HG02763 (cell line): ENCODE measurements around the gene SERPINF2.
A peak's percentile ranks its signal among the peaks of the same experiment; 100 is the strongest.
"Not testable (repeated sequence)": the region's sequence is repeated elsewhere in the genome, so short reads cannot be mapped to it uniquely, and the experiment has no call there.

ENCODE experiments used
- ATAC-seq: cut with Tn5 transposase; IDR thresholded peaks from one replicate; pipeline ENCODE4 v1.9.1; 2021; ENCODE audit warnings: mild to moderate bottlenecking, moderate library complexity; ENCODE audit not compliant: unreplicated experiment

Gene SERPINF2

GRCh38 chr17:1716076-1716911 is 26.4 kb upstream of the SERPINF2 start:
- ATAC-seq: peak; percentile 79

GRCh38 chr17:1716912-1717695 is 25.6 kb upstream of the SERPINF2 start:
- peak; percentile 35 for ATAC-seq

GRCh38 chr17:1718362-1719165 is 24.1 kb upstream of the SERPINF2 start:
- ATAC-seq: no peak

GRCh38 chr17:1720856-1721386 is 21.8 kb upstream of the SERPINF2 start:
- ATAC-seq: no peak

GRCh38 chr17:1722022-1722421 is 20.6 kb upstream of the SERPINF2 start:
- ATAC-seq: not testable (repeated sequence)

GRCh38 chr17:1724351-1724868 is 18.3 kb upstream of the SERPINF2 start, which contains the start of gene WDR81:
TSS of gene WDR81 (plus strand) at chr17:1724704. CDS start at chr17:1724960, 256 bp downstream.
- ATAC-seq: peak; percentile 61

GRCh38 chr17:1724869-1725641 is 17.6 kb upstream of the SERPINF2 start:
- ATAC-seq: peak; percentile 11

GRCh38 chr17:1725642-1726511 is 16.8 kb upstream of the SERPINF2 start:
- ATAC-seq: no peak

GRCh38 chr17:1726626-1727257 is 15.9 kb upstream of the SERPINF2 start:
- no peak for ATAC-seq

- ATAC-seq: no peak
Measured at GRCh38 chr17:1727258-1727789, 15.3 kb upstream of the SERPINF2 start.

GRCh38 chr17:1727876-1728630 is 14.6 kb upstream of the SERPINF2 start:
- no peak for ATAC-seq

- ATAC-seq: no peak
Measured at GRCh38 chr17:1729966-1730325, 12.7 kb upstream of the SERPINF2 start.

- ATAC-seq: no peak
Measured at GRCh38 chr17:1730326-1731193, 12.1 kb upstream of the SERPINF2 start.

GRCh38 chr17:1731194-1731506 is 11.5 kb upstream of the SERPINF2 start:
- ATAC-seq: no peak

GRCh38 chr17:1732241-1732832 is 10.3 kb upstream of the SERPINF2 start:
- ATAC-seq: no peak

- no peak for ATAC-seq
Measured at GRCh38 chr17:1732833-1733321, 9.8 kb upstream of the SERPINF2 start.
